GM04503 (cell line): ENCODE results near the gene CDKAL1.

ENCODE experiments used
- DNase-seq: peaks from one replicate; pipeline ENCODE4 v3.0.0-alpha.2; 2012; ENCODE audit warnings: low read depth

The CDKAL1 gene

DNA sequence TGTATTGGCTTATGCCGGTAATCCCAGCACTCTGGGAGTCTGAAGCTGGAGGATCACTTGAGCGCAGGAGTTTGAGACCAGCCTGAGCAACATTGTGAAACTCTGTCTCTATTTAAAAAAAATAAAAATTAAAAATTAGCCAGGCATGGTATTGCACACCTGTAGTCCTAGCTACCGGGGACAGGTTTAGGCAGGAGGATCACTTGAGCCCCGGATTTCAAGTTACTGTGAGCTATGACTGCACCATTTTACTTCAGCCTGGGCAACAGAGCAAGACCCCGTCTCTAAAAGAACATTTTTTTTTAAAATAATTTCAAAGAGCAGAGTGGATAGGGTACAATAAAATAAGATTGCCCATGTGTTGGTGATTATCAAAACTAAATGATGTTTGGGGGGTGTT lies 576.4 kb downstream of the CDKAL1 start:
- DNase-seq: no peak

DNA sequence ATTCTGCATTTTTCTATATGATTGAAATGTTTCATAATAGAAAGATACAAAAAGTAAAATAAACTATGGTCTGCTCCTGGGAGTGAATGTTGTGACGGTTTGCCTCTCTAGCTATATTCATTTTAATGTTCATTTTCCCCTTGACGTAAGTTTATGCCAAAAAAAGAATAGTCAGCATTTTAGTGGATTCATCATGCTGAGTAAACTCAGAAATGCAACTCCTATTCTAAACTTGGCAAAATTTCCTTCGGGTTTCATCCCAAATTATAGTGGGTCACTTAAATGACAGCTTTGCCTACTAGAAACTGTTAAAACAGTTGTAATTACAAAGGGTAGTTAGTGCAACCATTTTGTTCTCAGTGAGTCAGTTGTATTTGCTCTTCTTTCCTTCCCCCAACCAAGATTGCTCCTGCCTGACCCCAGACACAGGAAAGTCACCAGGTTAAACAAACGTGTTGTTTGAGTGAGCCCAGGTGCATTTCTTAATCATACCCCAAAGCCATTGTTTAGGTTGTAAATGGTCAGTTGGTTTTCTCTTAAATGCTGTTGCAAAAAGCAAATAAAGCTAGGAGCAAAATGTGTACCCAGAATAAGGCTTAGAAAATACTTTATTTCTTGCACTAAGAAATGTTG lies 577.0 kb downstream of the CDKAL1 start:
- no peak for DNase-seq

DNA sequence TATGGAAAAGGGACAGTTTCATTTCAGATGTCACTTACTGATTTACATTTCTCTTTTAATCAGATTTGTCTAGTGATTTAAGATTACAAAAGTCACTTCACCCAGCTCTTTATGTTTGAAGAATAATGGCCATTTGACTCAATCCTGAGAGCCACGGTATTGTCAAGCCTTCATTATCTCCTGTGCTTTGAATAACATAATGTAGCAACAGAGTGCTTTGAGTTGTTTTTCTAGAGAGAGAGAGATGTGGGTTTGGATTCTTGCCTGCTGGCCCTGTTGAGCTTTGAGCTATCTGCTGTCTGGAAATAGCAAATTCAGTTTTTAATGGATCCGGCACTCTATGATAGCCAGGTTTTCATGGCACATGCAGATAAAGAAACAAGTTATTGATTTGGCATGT lies 580.9 kb downstream of the CDKAL1 start:
- peak; percentile 27 for DNase-seq

DNA sequence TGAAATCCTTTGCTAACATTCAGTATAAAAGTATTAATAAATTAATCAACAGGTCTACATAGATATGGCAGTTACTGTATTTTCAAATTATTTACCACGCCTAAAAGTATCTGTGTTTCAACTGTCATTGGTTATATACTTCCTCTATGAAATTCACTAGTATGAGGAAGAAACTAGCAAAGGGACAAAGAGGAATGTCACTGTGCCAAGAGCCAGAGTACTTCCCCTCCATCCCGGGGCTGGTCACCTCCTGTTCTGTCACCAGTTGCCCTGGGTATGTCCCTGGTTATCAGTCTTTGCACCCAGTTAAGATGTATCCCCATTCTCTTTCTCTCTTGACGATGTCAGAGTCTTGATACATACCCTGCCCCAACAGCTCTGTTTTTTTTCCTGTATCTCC lies 582.5 kb downstream of the CDKAL1 start:
- DNase-seq: no peak

DNA sequence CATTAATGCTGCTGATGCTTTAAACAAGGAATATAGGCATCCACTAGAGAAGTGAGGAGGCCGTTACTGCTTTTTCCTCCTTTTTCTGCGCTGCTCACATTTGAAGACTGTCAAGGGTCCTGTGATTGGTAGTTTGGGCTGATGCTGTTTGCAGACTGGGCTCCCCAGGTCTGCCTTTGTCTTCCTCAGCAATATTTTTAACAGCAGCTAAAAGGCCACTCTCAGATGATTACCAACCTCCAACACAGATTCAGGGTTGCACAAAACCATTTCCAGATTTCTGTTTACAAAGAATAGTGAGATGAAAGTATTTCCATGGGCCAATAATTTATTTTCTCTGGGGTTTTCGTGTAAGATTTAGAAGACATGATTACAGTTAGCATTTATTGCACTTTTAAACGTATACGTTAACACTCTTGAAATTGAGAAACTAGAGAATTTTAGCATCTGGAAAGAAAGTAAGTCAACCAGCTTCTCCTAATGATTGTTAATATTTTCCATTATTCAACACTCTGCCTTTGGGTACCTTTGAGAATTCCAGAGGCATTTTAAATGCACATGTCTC lies 584.0 kb downstream of the CDKAL1 start:
- DNase-seq: no peak

DNA sequence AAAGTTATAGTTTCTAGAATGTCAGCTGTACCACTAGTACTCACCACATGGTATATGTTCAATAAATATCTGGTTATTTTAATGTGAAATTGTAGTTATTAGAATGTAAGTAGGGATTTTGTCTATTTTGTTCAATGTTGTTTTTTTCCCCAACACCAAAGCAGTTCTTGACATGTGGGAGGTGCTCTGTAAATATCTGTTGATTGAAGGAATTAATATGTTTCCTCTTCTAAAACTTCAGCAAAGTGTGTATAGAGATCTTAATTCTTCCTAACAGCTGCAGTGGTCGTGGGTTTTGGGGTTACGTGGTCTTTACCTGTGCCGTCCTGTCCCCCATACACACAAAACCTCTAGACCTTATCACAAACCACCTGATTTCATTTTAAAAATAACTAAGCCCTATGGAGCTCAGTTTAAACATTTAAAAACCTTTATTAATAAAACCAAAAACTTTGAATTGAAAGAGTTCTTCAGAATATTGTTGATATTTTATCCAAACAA lies 587.4 kb downstream of the CDKAL1 start:
- DNase-seq: no peak

DNA sequence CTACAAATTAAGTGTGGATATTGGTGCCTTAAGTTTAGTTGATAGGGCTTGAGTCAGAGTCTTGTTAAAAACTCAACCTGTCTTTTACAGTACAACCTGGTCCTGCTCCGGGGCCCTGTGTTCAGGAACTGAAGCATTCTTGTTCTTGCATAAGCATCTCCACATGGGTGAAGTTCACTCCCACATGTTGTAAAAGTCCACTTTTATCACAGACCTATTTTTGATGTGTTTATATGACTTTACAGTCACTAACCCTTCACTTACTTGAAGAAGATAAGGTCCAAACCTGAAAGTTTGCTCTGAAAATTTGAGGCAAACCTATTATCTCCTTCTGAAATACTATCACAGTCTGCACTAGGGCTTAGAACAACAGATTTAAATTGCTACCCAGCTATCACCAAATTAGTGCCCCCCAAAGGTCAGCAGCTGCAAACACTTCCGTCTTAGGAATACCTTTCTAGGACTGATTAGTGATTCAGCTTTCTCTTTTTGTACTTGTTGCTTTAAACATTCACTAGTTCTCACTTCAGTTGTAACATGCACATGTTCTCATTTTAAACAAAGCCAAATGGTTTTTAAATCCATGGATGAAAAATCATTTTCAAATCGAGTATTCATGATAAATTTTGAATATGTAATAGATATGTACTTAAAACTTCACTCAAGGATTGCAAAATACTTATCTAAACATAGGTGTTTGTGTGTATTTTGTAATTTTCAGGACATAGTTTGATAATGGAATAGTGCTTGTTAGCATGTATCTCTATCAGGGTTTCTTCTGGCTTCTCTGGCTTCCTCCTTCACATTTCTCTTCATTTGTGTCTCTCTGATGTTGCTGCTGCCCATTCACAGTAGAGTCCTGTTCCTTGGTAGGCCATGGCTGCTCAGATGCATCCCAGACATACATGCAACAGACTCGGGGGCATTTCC lies 589.5 kb downstream of the CDKAL1 start:
- DNase-seq: no peak

DNA sequence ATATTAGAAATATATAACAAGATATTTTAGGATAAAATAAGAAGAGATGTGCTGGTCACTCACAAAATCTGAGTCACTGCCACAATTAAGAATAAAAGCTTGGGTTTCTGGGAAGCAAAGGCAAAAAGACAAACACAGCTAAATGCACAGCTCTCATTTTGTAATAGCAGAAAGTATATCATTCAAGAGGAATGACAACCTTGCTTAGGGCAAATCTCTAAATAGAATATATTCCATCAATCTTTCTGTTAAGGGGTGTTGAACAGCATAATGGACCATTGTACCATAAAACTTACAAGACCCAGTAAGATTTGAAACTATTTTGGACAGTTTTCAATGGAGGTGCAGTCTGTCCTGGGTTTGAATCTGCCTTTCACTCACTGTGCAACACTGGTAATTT lies 594.3 kb downstream of the CDKAL1 start:
- no peak for DNase-seq

DNA sequence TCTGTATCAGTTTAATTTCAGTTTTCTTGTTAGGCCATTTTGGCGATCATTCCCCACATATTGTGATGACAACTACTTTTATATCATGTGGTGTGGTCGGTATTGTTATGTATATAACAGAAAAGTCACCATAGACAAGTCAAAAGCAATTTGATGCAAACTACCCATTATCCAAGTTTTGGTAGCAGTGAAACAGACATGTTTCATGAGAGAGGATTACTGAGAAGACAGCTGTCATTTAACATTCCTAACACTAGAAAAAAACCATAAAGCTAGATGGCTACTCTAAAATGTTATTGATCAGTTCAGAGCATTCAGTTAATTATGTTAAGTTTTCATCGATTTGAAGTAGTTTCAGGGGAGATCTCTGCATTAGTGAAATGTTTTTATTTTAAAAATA lies 597.1 kb downstream of the CDKAL1 start:
- no peak for DNase-seq

DNA sequence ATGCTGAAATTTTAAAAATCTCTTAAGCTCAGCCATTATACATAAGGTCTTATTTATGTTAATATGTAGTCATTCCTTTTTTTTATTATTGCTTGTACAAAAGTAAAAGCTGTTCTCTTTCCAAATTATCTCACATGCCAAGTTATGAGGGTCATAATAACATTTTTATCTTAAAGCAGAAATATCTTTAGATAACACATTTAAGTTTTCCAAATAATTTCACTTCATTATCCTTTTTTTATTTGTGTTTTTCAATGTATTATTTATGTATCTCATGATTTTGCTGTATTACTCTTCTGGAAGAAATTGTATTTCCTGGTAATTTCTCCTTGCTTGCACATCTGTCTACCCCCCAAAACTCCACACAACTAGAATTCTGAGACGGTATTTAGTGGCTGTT lies 598.2 kb downstream of the CDKAL1 start:
- DNase-seq: no peak

DNA sequence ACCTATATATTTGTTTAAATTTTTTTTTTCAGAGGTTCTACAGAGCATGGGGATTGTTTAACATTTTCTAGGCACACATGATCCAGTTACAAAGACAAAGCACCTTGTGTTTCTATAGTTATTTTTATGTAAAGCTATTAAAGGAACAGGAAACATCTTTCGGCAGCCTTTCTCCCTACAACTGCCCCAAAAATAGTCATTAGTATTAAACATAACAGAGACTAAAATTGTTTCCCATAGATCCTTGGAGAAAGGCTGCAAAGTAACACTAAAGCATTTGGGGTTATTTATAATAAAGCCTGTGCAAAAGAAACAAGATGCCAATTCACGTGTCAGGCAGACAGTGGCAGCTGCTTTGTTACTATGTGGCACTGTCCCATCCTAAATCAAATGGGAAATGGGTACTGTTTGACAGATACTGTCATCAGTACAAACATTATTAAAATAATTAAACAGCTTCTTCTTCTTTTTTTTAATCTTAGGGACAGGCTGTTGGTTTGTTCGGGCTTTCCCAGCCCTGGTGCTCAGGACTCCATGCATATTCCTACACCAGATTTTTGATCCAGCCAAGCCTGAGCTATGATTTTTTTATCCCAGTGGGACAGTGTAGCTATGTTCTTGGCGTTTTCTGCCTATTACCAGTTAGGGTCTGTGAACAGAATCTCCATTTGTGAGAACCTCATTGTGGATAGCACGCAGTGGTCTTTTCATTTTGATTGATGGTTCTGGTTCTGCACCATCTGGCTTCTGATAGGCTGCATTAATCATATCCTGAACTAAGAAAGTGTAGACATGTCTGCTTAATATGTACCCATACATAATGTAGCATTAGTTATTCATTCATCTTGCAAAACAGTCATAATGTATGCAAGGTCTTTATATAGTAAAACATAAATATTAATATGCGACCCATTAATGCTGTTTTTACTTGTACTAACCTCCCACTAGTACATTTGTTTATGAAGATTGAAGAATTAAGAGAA lies 598.9 kb downstream of the CDKAL1 start:
- DNase-seq: no peak

DNA sequence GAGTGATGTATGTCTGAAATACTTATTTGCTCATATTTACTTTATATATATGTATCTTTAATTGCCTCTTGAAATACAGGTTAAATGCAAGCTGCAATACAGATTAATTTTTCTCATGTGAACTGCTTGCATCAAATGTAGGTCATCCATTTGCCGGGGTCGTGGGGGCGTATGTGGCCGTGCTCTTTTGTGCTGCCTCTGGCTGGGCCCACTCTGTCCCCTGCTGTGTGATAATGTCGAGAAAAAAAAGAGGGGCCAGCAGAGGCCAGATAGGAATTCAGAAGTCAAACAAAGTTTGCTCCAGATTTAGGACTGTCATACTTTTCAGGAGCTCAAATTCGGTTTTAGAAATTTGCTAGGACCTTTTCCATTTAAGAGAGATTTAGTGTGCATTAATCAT lies 599.6 kb downstream of the CDKAL1 start:
- no peak for DNase-seq

DNA sequence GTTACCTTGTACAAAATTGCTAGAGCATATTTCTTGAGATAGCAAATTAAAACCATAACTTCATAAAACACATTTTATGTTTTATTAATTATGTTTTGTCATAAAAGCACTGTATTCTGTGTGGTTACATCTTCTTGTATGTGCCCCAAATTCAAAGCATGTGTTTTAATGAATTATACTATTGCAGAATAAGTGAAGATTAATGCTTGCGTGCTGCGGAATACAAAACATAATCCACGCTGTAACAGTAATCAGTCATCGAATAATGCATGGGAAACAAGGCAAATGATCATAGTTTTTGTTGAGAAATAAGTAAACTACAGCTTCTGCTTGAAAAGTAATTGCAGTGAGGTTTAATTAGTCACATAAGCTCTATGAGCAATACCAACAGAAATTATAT lies 600.1 kb downstream of the CDKAL1 start:
- DNase-seq: peak; percentile 16

DNA sequence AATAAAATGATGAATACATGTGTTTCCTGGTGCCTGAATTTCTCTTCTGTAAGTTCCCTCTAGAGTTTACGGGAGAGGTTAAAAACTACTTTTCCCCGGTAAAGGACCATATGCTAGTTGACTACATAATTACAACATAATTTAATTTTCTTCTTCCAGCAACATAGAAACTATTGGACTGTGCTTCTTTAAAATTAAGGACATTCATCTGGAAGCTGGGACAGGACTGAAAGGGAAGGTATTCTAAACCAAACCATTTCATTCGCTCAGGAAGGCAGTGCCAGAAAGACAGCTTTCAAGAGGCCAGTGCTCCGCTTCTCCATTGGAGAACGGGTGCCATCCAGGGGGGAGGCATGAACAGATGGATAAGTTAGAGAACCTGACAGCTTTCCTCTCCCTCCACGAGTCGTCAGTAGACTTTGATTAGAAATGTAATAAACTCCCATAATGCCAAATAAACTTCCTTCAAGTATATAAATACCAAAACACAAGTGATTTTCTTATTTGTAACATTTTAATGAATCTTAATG lies 601.3 kb downstream of the CDKAL1 start:
- DNase-seq: no peak

DNA sequence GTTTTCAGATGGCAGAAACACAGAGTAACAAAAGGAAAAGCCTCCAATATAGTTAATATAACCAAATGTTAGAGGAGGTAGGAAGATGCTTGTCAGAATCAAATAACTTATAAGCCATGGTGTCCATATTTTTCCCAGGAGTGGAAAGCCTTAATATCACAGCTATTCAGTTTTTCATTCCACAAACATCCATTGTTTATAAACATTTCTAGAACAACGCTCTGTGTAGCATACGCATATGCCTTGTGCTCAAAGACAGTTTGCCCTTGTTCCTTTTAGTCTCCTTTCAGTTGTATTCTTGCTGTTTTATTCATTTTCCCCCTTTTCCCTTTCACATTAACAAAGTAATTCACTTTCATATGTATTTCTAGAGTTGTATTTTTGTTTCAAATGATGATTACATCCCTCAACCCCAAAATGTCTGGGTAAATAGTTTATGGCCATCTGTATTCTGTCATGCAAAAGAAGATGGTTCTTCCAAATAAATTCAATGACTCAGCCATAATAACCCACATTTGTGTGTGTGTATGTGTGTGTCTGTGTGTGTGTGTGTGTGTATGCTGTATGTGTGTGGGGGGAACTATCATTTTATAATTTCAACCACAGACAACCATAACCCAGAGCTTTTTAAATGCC lies 603.6 kb downstream of the CDKAL1 start:
- DNase-seq: peak; percentile 17

DNA sequence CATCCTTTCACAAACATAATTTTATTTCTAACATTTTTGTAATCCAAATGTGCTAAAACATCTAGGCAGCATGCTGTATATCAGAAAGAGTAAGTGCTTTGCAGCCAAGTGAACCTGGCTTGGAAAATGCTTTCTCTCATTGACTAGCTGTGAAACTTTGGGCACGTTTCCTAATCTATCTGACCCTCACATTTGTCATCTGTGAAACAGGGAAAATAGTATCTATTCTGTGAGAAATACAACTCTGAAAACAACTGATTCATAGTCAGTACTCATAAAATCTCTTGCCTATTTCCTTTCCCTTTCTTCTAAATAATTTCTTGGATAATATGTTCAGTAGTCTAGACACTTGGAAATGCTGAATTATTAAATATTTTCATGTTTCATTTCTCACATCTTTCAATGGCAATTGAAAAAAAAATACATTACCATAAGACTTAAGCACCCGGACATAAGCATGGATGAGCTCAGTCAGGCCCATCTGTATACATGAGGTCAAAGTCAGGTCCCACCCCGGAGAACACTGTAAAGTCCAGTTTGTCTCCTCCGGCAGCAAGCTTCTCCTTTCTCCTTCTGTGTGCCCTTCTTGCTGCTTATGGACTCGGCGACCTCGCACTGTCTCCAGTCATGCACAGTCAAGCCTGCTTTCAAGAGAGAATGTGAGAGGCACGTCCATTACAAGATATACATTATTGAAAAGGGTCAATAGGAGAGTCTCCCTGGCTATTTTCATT lies 604.2 kb downstream of the CDKAL1 start:
- peak; percentile 15 for DNase-seq

DNA sequence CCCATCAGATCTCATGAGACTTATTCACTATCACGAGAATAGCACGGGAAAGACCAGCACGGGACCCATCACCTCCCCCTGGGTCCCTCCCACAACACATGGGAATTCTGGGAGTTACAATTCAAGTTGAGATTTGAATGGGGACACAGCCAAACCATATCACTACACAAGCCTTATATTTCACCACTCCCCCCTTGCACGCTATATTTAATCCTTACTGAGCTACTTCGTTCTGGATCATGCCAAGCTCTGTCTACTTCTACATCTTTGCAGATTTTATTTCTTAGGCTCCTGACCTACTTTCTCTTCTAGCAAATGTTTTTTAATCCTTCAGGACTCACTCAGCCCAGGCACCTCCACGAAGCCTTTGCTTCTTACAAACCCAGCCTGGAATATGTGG lies 606.7 kb downstream of the CDKAL1 start:
- no peak for DNase-seq

DNA sequence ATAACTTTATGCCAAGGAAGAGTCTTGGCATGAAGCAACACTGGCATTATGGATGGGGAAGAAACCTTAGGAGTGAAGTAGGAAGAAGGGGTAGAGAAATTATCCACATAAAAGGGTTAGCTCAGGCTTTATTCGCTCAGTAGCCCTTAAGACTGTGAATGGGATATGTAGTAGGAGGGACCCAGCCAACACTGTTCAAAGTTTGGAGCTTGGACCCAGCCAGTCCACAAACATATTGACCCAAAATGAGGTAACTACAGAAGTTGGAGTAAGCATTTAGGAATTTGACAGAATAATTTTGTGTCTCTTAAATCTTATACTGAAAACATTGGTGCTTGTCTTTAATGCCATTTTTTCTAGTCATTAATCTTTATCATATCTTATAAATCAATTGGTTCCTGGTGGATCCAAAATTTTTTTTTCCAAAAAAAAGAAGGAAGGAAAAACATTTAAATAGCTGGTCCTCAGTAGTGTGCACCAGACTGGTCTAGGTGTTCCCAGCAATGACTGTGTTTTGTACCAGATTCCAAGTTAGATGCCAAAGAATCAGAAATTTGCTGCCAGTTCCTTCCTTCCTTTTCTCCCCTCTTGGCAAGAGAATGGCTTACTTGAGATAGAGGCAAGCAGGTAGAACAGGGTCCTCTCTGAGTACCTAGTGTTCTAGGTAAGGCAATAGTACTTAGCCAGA lies 607.5 kb downstream of the CDKAL1 start:
- no peak for DNase-seq

DNA sequence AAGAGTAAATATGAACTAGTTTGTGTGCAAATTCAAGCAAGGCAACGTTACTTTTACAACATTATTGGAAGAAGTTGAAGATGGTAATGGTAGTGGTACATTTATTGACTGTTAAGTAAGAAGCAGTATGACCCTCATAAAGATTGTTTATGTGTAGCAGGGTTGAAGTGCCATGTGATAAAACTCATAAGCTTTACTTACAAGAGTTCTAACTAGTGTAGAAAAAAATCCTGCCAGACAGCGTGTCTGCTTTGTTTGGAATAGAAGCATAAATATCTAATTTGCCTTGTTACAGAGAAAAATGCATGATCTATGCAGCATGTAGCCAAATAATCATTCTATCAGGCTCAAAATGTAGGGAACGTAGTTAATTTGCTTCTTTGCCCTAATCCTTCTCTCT lies 608.5 kb downstream of the CDKAL1 start:
- no peak for DNase-seq

DNA sequence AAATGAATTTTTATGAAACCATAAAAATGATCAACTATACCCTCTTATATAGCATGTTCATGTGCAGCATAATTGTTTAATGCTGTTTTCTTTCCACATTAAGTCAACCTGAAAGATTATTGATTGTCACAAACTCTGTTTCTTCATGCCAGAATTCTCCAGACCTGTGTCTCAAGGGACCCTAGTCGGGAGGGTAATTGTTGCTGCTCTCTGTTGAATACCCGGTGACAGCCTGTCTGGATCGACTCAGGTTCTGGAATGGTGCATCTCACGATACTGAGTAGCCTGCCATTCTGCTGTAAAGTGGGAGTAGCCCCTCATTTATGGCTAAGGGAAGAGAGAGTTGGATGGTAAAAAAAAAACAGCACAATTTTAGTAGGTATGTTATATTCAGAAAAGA lies 609.4 kb downstream of the CDKAL1 start:
- DNase-seq: no peak
